ENCODE data around the gene HMGXB3. TPM values are rescaled to one million over a fixed set of nuclear protein-coding genes. Genes with fewer than 3 reads are reported as not detected.

HMGXB3 gene
- total RNA-seq, 1 donor from 2014 or later, result 36.8 TPM

DNA sequence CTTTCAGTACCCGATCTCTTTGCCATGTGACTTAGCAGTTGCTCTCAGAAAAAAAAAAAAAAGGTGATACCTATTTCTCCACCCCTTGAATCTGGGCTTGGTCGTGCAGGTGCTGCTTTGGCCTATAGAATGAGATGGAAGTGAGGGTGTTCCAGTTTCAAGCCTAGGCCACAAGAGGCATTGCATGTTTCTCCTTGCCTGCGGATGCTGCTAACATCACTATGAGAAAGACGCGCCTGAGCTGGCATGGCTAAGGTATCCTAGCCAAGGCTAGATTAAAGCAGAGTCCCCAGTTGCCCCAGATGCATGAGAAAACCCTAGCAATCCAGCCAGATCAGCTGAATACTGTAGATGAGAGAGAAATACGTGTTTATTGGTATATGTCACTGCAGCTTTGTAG is 100.5 kb downstream of the HMGXB3 start:
- ATAC-seq (ENCODE audit: low read depth) (no peak), DNase-seq (no peak)
- H3K4me3 Mint-ChIP-seq, result no peak overlapping the region
- ChIA-PET POLR2A (no interaction called here), CTCF (no interaction called here)
- H3K4me1 Mint-ChIP-seq, result peaks cover 6% of the 10 kb centered on the region
- H3K27ac Mint-ChIP-seq, result no peak overlapping the region
- no peaks in the 10 kb centered on the region for H3K9me3 Mint-ChIP-seq
- no peaks in the 10 kb centered on the region for H3K27me3 Mint-ChIP-seq
- intact Hi-C loops (cut with micrococcal nuclease), result no loop called here
- TF ChIP-seq, protein P1, sequence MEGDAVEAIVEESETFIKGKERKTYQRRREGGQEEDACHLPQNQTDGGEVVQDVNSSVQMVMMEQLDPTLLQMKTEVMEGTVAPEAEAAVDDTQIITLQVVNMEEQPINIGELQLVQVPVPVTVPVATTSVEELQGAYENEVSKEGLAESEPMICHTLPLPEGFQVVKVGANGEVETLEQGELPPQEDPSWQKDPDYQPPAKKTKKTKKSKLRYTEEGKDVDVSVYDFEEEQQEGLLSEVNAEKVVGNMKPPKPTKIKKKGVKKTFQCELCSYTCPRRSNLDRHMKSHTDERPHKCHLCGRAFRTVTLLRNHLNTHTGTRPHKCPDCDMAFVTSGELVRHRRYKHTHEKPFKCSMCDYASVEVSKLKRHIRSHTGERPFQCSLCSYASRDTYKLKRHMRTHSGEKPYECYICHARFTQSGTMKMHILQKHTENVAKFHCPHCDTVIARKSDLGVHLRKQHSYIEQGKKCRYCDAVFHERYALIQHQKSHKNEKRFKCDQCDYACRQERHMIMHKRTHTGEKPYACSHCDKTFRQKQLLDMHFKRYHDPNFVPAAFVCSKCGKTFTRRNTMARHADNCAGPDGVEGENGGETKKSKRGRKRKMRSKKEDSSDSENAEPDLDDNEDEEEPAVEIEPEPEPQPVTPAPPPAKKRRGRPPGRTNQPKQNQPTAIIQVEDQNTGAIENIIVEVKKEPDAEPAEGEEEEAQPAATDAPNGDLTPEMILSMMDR (IDR thresholded peaks at IDR 0.05), result no peak
- no peaks in the 10 kb centered on the region for H3K36me3 Mint-ChIP-seq (ENCODE audit: low read depth)

Other genes starting within 250 kb of the HMGXB3 start
- not detected in 2 replicates for gene PDE6A, start 55.9 kb upstream of the HMGXB3 start, total RNA-seq
- 8.9 and 11.0 TPM in 2 replicates for gene SLC26A2, start 40.0 kb upstream of the HMGXB3 start, total RNA-seq
- 3.5 and 4.2 TPM in 2 replicates for gene TIGD6, start 85 bp upstream of the HMGXB3 start, total RNA-seq
- gene CSF1R, start 85.8 kb downstream of the HMGXB3 start, total RNA-seq, result 0.44 and 0.69 TPM in 2 replicates
- gene PDGFRB, start 155.1 kb downstream of the HMGXB3 start, total RNA-seq, result 0.51 and 1.8 TPM in 2 replicates
- not detected in 2 replicates for gene CDX1, start 166.0 kb downstream of the HMGXB3 start, total RNA-seq
- gene SLC6A7, start 189.3 kb downstream of the HMGXB3 start, total RNA-seq, result not detected in 2 replicates

All from activated B cell treated with CpG ODN at 0.5 μM for 24 hours (primary cell).